Stimulated activated CD8-positive, alpha-beta memory T cell treated with anti-CD3 and anti-CD28 coated beads, Interleukin-4, amount 100 ng/mL, for 4 hours (primary cell): Measurements from ENCODE around the gene PRKCZ.

Experiments used
- DNase-seq, 2 donors: peaks; one replicate each; pipeline ENCODE4 v3.0.0-alpha.2; 2020; ENCODE audit warnings: low read depth in 2 of 2, low spot score in 1 of 2

PRKCZ gene

DNA sequence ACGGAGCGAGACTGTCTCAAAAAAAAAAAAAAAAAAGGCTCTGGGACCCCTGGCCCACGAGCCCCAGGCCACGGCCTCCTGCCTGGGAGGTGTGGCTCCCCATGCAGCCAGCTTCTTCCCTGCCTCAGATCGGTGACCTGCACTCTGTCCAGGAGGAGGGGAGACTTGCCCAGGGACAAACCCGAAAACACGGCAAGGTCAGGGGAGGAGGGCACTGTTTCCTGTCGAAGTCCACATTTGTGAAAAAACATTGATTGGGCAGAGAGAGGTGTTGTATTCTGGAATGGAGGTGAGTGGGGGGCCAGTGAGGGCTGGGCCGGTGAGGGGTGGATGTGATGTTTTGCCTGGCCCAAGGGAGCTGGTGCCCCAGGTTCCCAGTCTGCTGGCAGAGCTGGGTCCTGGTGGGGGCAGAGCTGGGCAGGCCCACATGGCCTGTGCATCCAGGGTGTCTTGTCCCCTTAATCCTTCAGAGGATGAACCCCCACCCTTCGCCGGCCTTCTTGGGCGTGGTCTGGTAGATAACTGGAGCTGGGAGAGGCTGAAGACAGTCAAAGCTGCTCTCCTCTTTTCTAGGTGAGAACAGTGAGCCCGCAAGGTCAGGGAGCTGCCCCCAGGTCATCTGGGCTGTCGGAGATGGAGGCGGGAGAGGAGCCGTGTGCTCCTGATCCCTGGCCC lies 156.7 kb downstream of the PRKCZ start:
- no peak for DNase-seq

DNA sequence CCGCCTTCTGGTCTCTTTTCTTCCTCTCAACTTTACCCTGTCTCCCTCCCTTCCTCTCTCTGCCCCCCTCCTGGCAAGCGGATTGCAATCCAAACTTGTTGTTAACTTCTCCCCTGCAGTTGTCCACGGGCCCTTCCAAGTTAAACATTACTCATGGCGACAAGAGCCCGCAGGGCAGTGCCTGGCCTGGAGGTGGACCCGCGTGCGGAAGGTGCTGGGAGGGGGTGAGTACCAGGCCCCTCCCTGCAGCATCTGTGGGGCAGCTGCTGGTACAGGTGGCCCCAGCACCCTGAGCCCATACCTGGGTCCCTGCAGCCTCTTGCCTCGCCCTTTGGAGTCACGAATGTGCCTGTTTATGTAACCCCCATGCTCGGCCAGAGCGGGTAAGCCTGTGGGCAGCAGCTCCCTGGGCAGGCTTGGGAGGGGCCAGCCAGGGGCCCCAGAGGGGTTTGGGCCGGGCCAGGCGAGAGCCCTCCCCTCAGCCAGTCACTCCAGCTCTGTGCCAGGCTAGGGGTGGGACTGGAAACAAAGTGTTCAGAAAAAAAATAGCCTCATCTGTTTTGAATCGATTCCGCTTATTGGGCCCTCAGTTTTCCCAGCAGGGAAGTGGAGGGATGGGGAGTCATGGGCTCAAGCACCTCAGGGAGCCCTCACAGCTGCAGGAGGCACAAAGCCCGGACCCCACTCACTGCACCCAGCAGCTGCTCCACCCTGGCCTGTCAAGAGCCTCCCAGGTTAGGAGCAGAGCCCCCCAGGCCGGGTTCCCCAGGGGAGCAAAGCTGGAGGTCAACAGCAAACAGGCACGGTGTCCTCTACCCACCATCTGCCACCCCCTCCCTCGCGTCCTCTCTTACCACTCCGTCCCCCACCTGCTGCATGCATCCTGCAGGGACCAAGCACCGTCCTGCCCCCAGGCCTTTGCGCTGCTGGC lies 158.4 kb downstream of the PRKCZ start:
- no peak for DNase-seq

DNA sequence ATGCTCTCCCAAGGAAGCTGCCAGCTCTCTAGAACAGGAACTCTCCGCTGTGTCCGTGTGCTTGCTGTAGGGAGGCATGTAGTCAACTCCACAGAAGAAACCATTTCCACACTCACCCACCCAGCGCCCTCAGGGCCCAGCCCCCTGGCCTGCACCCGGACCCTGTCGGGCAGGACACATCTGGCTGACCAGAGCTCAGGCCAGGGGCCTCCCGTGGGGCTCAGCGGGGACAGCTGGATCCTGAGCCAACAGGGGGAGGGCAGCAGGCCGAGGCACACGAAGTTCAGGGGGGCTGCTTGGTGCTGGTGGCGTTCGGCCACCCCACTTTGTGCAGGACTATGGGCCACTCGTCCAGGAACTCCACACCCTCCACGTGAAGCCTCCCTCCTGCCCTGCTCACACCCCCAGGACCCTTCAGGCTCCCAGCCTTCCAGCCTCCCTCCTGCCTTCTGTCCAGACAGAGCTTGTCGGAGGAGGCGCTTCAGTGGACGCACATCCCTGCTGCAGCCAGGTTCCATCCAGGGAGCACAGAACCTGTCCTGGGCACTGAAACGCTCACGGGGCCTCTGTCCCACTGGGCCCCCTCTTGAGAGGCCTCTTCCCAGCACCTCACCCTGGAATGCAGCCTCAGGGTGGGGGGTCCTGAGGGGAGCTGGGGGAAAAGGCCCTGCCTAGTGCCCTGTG lies 159.3 kb downstream of the PRKCZ start:
- DNase-seq, result no peak

DNA sequence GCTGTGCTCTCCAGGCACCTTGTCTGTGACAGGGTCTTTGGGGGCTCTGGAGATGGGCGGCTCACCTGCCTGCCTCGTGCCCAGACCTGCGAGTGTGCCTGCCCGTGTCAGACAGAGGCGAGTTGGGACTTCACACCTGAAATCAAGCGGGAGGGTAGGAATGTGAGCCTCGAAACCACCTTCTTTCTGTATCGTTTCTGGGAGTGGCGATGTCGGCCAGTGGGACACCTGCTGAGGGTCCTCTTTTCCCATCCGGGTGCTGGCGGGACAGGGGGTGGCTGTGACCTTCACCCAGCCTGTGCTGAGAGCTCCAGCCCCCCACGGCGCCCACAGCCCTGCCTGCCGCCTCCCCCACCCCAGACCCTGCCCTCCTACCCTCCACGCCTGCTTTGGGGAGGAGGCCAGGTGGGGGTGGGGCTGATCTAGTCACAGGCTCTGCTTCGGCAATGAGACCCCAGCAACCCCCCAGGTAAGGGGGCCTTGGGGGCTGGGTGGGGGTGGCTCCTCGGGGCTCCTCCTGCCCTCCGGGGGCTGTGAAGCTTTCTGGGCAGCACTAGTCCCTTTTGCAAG lies 160.0 kb downstream of the PRKCZ start:
- no peak for DNase-seq

DNA sequence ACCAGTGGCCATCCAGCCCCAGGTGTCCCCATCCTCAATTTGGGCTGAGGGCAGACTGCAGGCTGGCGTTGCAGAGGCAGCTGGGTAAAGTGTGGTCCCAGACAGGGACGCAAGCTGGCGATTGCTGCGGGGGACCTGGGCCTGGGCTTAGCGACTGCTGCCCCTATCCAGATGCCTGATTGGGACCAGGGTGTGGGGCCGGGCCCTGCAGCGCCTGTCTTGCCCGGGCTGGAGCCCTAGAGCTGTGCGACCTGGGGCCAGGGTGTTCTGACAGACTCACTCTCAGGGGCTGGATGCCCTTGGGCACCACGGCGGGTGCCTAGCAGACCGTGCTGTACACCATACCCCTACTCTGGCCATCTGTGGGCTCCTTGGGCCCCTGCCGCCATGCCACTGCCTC lies 160.6 kb downstream of the PRKCZ start:
- DNase-seq, result no peak

DNA sequence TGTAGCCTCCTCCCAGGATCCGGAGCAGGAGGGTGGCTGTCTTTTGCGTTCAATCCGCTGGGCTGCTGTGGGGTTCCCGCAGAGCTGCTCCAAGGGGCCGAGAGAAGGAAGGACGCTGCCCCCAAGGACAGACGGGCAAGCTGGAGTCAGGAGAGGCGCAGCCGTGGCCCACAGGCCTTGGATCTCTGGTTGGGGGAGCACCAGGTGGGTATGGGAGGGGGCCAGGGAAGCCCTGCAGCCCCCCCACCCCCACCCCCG lies 162.0 kb downstream of the PRKCZ start:
- no peak for DNase-seq

DNA sequence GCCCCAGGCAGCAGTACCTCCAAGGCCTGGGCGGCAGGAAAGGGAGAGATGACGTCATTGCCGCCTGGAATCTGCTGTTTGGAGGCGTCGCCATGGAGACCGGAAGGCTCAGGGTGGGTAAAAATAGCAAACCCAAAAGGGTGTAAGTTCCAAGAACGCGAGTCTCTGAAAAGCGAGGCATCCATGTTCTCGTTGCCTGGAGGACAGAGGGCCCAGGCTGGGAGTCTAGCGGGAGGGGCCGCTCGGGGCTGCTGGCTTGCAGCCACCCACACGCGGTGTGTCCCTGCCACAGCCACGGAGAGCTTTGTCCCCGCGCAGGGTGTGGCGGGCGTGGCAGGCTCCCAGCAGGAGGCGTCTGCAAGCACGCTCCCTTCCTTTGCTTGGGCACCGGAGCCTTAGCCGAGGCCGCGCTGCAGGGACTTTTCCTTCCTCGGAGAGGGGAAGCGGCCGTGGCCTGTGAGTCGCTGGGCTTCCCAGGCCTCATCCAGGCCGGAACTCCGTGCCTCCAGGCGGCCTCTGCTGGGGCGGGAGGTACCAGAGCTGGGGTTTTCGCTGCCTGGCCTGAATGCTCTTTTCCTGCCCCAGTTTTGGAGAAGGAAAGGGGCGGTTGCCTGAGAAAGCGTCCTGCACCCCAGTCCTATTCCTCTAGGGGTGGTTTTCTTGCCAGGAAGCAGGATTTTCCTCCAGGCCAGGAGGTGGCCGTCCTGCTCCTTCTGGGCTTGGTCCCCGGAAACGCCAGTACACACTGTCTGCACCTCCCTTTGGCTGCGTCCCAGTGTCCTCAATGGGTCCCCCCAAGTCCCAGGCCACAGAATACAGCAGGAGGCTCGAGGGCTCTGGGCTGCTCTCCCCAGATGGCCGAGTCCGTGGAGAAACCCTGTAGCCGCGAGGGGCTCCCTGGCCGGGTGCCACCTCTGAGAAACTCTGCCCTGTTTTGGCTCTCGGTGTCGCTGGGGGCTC lies 162.6 kb downstream of the PRKCZ start:
- DNase-seq, result no peak

DNA sequence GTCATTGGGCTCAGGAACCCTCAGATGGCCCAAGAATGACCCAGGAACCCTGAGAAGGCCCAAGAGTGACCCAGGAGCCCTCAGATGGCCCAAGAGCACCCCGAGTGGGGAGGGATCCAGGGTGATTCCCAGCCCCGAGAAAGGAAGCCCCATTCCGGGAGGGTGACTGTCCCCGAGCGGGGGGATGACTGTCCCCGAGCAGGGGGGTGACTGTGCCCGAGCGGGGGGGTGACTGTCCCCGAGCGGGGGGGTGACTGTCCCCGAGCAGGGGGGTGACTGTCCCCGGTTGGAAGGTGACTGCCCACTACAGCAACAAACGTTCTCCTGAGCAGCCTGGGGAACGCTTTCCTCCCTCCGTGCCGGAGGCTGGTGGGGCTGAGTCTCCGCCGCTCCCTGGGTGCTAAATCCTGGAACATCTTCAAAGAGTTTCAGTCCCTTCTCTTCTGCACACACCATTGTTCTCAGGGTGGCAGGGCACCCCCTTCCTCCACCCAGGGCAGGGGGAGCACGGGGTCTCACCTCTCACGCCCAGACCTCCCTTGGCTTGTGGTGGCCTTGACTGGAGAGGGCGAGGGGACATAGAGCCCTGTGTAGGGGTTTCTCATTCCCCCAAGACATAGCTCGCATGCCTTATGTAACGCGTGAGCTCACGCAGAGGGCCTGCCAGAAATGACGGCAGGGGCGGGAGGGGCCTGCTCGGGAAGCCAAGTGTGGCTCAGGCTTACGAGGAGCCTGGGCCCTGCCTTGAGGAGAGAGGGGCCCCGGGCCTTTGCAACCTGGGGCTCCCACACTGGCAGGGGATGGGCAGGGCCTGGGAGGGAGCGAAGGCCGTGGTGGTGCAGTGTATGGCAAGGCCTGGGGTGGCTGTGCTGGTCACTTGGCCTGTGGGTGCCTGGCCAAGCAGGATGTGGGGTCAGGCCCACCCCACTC lies 163.6 kb downstream of the PRKCZ start:
- no peak for DNase-seq

DNA sequence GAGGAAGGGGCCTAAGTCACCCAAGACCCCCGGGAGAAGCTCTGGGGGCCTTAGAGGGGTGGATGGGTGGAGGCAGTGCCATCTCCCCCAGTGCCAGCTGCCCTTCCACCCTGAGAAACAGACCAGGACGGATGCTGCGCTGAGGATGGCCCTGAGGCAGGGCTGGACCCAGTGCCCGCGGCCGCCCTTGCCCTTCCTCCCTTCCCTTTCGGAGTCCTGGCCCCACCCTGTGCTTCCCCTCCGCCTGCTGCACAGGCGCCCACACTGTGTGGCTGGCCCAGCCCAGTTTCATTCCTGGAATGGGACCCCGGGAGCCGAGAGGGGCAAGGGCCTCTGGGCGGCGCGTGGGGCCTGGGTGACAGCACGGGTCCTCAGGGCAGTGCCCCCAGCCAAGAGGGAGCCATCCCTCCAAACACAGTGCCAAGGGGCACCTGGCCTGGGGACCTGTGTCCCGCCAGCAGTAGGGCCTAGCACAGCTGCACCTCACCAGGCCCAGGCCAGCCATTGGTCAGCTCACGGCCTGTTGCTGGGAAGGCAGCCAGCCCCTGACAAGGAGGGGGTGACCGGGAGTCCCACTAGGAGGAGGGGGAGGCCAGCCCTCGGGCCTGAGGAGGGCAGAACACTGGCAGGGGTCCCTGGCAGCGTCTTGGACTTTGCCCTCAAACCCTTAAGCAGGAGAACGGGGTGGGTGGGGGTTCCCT lies 164.5 kb downstream of the PRKCZ start:
- DNase-seq, result no peak

DNA sequence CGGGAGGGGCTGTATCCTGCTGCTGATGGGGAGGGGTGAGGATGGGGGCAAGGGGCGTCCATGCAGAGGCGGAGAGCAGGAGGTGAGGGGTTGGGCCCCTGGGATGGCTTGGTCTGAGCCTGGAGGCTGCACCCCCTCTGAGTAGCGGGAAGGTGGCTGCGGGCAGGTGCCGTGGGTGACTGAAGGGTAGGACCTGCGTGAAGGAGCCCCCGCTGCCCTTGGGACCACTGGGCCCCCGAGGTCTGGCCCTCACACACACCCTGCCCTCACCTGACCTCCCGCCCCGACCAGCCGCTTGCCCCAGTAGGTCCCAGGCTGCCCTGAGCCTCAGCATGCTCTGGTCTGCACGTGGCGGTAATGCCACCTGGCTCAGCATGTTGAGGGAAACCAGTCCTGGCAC lies 165.1 kb downstream of the PRKCZ start:
- DNase-seq, result no peak

DNA sequence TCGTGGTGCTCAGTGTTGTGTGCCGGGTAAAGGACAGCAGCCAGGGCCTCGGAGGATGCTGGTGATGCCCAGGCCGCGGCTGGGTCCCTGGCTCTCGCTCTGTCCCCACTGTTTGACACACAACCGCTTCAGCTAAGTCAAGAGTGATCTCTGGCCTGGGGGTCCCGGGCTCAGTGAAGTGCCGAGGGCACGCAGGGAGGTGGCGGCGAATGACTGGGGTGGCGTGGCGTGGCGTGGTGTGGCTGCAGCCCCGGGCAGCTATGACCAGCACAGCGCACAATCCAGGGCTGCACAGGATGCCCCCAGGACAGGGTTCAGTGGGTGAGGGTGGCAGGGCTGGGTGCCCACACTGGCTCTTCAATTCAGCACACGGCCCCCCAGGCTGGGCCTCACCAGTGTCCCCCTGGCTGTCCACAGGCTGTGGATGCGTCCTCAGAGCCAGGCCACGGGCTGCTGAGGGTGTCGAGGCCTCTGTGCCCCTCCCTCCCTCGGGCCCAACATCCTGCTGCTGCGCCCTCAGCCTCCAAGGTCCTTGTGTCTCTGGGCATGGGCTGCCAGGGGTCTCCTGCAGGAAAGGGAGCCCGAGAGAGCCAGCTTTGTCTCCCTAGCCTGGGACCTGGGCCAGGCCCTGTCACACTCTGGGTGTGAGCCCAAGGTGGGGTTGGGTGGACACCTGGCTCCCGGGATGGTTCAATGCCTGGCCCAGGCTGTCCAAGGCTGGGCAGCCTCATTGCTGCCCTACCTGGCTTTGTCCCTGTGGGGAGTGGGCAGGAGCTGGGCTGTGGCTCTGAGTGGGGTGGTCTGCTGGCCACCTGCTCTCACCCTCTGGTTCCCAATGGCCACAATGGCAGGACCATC lies 165.9 kb downstream of the PRKCZ start:
- no peak for DNase-seq

DNA sequence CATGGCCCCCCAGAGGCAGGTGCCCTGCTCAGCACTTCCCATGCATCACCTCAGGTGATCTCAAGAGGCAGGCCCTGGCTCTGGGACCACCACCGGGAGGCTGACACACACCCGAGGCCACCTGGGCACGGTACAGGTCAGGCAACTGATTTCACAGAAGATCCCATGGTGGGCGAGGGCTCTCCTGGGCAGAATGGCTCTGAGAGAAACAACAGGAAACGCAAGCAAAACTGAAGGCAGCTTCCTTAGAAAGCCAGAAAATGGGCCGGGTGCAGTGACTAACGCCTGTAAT lies 166.5 kb downstream of the PRKCZ start:
- DNase-seq, result no peak

DNA sequence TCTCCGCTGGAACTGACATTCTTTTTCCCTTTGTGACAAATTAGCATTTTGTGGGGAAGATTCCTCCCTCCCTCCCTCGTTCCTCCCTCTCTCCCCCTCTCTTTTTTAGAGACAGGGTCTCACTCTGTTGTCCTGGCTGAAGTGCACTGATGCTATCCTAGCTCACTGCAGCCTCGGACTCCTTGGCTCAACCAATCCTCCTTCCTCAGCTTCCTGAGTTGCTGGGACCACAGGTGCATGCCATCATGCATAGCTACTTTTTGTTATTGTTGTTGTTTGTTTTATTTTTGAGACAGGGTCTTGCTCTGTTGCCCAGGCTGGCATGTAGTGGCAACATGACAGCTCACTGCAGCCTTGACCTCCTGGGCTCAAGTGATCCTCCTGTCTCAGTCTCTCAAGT lies 171.1 kb downstream of the PRKCZ start:
- DNase-seq, result no peak

DNA sequence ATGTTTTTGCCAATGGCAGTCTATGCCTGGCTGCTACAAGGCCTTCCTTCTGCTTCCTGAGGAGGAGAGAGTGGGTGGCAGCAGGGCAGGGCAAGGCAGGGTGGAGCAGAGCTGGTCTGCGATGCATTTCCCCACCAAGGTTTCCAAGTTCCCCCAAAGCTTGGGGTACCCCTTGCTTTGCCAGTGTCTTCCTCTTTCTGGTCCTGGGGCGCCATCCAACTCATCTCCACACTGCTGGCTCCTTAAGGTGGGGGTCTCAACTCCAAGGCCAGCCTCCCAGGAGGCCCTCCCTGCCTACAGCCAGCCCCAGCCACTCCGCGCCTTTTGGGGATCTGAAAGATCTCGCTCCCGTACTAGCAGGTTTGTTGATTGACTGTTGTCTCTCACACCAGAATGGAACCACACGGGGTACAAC lies 174.0 kb downstream of the PRKCZ start:
- no peak for DNase-seq

DNA sequence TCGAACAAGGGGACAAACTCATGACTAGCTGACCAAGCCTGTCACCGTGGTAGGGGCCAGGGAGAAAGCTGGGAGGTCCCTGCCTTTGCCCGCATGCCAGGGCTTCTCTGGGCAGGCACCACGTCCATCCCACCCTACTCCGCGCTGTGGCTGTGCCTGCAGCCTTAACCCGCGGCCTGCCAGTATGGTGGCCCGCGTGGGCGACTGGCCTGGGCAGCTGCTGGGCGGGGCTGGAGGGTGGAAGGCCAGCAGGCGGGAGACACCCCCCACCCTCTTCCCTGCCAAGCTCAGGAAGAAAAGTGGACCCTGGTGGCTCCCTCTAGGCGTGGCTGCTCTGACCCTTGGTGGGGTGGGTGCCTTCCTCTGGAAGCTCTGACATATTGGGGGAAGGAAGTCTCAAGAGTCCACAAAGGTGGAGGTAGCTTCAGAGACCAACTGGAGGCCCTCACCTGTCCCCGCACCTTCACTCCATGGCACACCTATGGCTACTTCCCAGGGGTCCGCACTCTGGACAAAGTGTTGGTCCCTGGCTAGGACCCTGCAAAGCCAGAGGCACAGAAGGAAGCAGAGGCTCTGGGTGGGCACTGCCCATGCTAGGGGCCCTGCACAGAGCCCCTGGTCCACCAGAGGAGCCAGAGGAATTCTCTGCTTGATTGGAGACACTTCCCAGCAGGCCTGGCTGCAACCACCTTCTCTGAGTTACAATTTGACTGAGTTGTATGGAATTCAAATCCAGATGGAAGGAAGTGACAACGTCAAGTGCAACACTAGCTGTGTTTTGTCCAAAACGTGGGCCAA lies 174.6 kb downstream of the PRKCZ start:
- DNase-seq, result no peak

DNA sequence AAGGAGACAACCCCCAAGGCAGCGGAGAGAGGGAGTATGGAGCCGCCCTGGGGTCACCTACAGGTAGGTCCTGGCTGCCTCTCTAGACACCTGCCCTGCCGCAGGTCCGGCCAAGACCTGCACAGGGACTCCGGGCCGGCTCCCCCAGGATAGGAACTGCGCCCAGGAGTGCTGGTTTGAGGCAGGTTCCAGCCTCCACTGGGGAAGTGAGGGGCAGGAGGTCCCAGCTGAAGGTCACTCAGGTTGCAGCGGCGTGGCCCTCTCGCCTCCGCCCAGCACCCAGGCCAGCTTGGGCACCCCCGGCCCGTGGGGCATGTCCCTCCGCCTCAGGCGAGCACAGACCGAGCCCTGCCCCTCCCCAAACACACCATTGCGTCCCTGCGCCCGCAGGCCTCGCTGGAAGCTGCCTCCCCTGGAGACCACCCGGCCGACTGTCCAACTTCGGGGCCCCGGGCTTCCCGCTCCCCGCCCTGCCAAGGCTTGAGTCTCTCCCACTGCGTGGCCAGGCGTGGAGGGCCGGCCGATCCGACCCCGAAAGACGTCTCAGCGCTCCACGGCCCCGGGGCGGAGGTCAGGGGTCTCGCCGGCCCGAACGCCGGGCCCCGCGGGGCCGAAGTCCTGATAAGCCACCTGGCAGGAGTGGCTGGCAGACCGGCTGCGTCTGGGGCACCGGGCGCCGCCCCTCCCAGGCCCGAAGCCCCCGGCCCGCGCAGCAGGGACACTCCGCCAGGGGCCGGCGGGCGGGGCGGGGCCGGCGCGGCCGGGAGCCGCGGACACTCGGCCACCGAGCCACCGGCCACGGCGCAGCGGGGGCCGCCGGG lies 176.5 kb downstream of the PRKCZ start:
- no peak for DNase-seq
